ENCODE measurements around the gene NCOA7. TPM values are rescaled to one million over a fixed set of nuclear protein-coding genes. Genes with fewer than 3 reads are reported as not detected.
"Not testable (repeated sequence)": the region's sequence is repeated elsewhere in the genome, so short reads cannot be mapped to it uniquely, and the experiment has no call there.

The NCOA7 gene
- total RNA-seq, 4 donors from 2014 or later: 9.0 to 36.2 (median 21.8) TPM

GRCh38 chr6:125769147-125769783 is 21.5 kb upstream of the NCOA7 start:
- TF ChIP-seq POLR2A (IDR thresholded peaks at IDR 0.05): no peak
- TF ChIP-seq, protein P1, sequence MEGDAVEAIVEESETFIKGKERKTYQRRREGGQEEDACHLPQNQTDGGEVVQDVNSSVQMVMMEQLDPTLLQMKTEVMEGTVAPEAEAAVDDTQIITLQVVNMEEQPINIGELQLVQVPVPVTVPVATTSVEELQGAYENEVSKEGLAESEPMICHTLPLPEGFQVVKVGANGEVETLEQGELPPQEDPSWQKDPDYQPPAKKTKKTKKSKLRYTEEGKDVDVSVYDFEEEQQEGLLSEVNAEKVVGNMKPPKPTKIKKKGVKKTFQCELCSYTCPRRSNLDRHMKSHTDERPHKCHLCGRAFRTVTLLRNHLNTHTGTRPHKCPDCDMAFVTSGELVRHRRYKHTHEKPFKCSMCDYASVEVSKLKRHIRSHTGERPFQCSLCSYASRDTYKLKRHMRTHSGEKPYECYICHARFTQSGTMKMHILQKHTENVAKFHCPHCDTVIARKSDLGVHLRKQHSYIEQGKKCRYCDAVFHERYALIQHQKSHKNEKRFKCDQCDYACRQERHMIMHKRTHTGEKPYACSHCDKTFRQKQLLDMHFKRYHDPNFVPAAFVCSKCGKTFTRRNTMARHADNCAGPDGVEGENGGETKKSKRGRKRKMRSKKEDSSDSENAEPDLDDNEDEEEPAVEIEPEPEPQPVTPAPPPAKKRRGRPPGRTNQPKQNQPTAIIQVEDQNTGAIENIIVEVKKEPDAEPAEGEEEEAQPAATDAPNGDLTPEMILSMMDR (IDR thresholded peaks at IDR 0.05): no peak
- H3K4me3 ChIP-seq (replicated peaks in 1 of 3): no peak overlapping the region
- no peak for DNase-seq
- H3K27me3 ChIP-seq: no peaks in the 10 kb centered on the region
- intact Hi-C loops (cut with DNase I): loop anchor here (5.0 to 10.0 kb wide), 2 partner anchors 457 to 614 kb away; partner anchors contain the start of gene TPD52L1
- peaks cover 4 to 13% of the 10 kb centered on the region in 2 donors for H3K4me1 ChIP-seq
- no peak overlapping the region for H3K27ac ChIP-seq
- no peaks in the 10 kb centered on the region for H3K36me3 ChIP-seq
- H3K9me3 ChIP-seq: no peaks in the 10 kb centered on the region
- 65% methylated on average over 6 of the region's 6 CpGs for WGBS, 2 donors

- intact Hi-C loops (cut with DNase I): no loop called here
- H3K36me3 ChIP-seq: no peaks in the 10 kb centered on the region
- no peaks in the 10 kb centered on the region for H3K9me3 ChIP-seq
- no peak for DNase-seq
- WGBS, 2 donors: 88 to 90% methylated on average over 4 of the region's 4 CpGs
- TF ChIP-seq POLR2A (IDR thresholded peaks at IDR 0.05): no peak
- TF ChIP-seq, protein P1 (IDR thresholded peaks at IDR 0.05): no peak
- no peaks in the 10 kb centered on the region for H3K4me1 ChIP-seq
- H3K4me3 ChIP-seq (replicated peaks in 1 of 3): no peak overlapping the region
- H3K27me3 ChIP-seq: no peaks in the 10 kb centered on the region
- H3K27ac ChIP-seq: no peak overlapping the region
These were observed 17.1 kb upstream of the NCOA7 start for GRCh38 chr6:125773387-125774341.

GRCh38 chr6:125776107-125776826 is 14.5 kb upstream of the NCOA7 start:
- H3K36me3 ChIP-seq; H3K27me3 ChIP-seq; H3K4me3 ChIP-seq (replicated peaks in 1 of 3); H3K9me3 ChIP-seq; intact Hi-C loops (cut with DNase I); H3K4me1 ChIP-seq; DNase-seq; H3K27ac ChIP-seq: not testable (repeated sequence)
- 55 to 59% methylated on average over 13 to 14 of the region's 14 CpGs for WGBS, 2 donors

- Histone ChIP-seq H3K9me3 (no peaks in the 10 kb centered on the region), H3K27ac (peak overlapping the region; percentile 87 to 94 (median 91)), H3K27me3 (no peaks in the 10 kb centered on the region), H3K36me3 (no peaks in the 10 kb centered on the region), H3K4me1 (no peaks in the 10 kb centered on the region), H3K4me3 (replicated peaks in 1 of 3) (peak overlapping the region; percentile 29 to 43 (median 35))
- intact Hi-C loops (cut with DNase I): loop anchor here (10.0 kb wide), 1 partner anchor 175 kb away; the partner anchor contains the start of gene HINT3
- TF ChIP-seq, protein P1 (IDR thresholded peaks at IDR 0.05): peak in 4 of 6 experiments; percentile 29 to 58 (median 50)
- TF ChIP-seq POLR2A (IDR thresholded peaks at IDR 0.05): peak in 1 of 2 donors; percentile 60
- 13 to 15% methylated on average over 17 of the region's 17 CpGs for WGBS, 2 donors
- peak; percentile 85 to 88 for DNase-seq
These were observed 10.7 kb upstream of the NCOA7 start for GRCh38 chr6:125779924-125780539.

Data from thyroid gland (tissue), 4 donors.